Activated CD4-positive, alpha-beta T cell treated with anti-CD3 and anti-CD28 coated beads, Interleukin-2, amount 10 ng/mL, durations not matched to agents 24 days and 14 days (primary cell): Measurements from ENCODE around the gene ATP2B2. TPM values are rescaled to one million over a fixed set of nuclear protein-coding genes. Genes with fewer than 3 reads are reported as not detected.

Experiments
- DNase-seq: peaks from one replicate; pipeline ENCODE4 v3.0.0; 2022
- H3K27ac Mint-ChIP-seq: one replicate; pipeline ENCODE4 v1.8.0; 2022; ENCODE audit warnings: mild to moderate bottlenecking, mixed read lengths
- H3K27me3 Mint-ChIP-seq: one replicate; pipeline ENCODE4 v1.8.0; 2022; ENCODE audit warnings: mixed read lengths
- H3K36me3 Mint-ChIP-seq: one replicate; pipeline ENCODE4 v1.8.0; 2022; ENCODE audit warnings: low read depth, mild to moderate bottlenecking, mixed read lengths
- H3K4me1 Mint-ChIP-seq: one replicate; pipeline ENCODE4 v1.8.0; 2021; ENCODE audit warnings: mixed read lengths
- H3K4me3 Mint-ChIP-seq: one replicate; pipeline ENCODE4 v1.8.0; 2022; ENCODE audit warnings: mild to moderate bottlenecking, moderate library complexity, mixed read lengths
- H3K9me3 Mint-ChIP-seq: one replicate; pipeline ENCODE4 v1.8.0; 2021; ENCODE audit warnings: mixed read lengths
- intact Hi-C: fragments of 100-400 bp; cut with micrococcal nuclease; formaldehyde crosslinking; loops from one replicate; pipeline ENCODE4 v1.15.1; 2023
- total RNA-seq: library from RNA; stranded (reverse); gene quantifications from 2 replicates; pipeline ENCODE4 v1.2.3, GENCODE V29; 2022

Gene ATP2B2
- total RNA-seq, 1 donor from 2014 or later = not detected

DNA sequence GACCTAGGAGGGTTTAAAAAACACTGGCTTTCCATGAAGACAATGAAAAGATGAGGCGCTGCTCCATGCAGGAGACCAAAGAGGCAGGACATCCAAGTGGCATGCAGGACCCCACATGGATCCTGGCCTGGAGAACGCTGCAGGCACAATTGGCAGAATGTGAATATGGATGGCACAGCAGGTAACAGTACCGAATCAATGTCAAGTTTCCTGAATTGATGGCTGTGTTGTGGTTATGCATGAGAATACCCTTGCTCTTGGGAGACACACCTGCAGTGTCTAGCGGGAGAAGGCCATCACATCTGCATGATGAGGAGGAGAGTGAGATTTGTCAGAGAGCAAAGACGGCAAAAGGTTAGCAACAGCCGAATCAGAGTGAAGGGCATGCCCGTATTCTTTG lies 110.2 kb downstream of the ATP2B2 start:
- Mint-ChIP-seq H3K4me3 (no peak overlapping the region), H3K27me3 (peaks cover 7% of the 10 kb centered on the region), H3K36me3 (no peaks in the 10 kb centered on the region), H3K27ac (no peak overlapping the region), H3K4me1 (peaks cover 11% of the 10 kb centered on the region), H3K9me3 (no peaks in the 10 kb centered on the region)
- intact Hi-C loops = no loop called here
- DNase-seq = no peak

DNA sequence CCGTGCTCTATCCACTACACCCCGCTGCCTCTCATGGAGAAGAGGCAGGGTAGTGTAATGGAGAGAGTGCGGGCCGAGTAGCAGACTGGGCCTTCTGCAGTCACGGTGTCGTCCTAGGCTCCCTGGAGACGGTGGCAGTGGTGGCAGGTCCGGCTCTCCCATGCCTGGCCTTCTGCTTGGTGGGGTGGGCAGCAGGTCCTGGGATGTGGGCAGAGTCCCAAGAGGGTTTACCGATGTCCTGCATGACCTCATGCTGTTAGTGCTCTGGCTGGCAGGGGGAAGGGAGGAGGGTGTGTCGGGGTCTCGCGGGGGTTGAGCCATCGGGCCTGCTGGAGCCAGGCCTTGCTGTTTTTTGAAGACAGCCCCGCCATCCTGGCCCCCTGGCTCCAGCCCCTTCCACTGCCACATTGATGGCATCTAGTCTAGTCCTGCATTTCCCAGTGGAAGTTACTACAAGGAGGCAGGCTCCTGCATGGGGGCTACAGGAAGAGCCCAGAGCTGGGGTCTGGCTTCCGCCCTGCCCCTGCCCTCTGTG lies 110.8 kb downstream of the ATP2B2 start:
- H3K9me3 Mint-ChIP-seq = no peaks in the 10 kb centered on the region
- intact Hi-C loops = no loop called here
- H3K4me3 Mint-ChIP-seq = no peak overlapping the region
- H3K36me3 Mint-ChIP-seq = no peaks in the 10 kb centered on the region
- DNase-seq = no peak
- H3K27me3 Mint-ChIP-seq = peaks cover 6% of the 10 kb centered on the region
- peaks cover 11% of the 10 kb centered on the region for H3K4me1 Mint-ChIP-seq
- no peak overlapping the region for H3K27ac Mint-ChIP-seq

DNA sequence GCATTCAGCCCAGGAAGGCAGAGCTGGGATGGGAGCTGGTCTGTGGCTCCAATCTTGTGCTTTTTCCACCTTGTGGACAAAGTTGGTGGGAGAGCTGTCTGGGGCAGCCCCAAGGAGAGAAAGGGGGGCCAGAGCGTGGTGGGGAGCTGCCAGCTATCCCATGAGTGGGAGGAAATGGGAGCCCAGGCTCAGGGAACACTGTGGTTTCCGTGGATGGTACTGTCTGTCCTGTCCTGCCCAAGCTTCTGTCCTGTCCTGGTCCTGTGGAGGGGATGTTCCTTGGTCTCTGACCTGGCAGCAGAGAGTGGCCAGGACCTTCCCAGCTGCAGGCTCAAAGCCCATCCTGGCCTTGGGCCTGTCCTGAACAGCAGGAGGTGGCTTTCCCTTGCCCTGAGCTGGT lies 111.9 kb downstream of the ATP2B2 start:
- intact Hi-C loops = no loop called here
- peaks cover 15% of the 10 kb centered on the region for H3K4me1 Mint-ChIP-seq
- H3K27me3 Mint-ChIP-seq = peaks cover 5% of the 10 kb centered on the region
- H3K36me3 Mint-ChIP-seq = no peaks in the 10 kb centered on the region
- no peak for DNase-seq
- no peak overlapping the region for H3K27ac Mint-ChIP-seq
- no peaks in the 10 kb centered on the region for H3K9me3 Mint-ChIP-seq
- H3K4me3 Mint-ChIP-seq = no peak overlapping the region

DNA sequence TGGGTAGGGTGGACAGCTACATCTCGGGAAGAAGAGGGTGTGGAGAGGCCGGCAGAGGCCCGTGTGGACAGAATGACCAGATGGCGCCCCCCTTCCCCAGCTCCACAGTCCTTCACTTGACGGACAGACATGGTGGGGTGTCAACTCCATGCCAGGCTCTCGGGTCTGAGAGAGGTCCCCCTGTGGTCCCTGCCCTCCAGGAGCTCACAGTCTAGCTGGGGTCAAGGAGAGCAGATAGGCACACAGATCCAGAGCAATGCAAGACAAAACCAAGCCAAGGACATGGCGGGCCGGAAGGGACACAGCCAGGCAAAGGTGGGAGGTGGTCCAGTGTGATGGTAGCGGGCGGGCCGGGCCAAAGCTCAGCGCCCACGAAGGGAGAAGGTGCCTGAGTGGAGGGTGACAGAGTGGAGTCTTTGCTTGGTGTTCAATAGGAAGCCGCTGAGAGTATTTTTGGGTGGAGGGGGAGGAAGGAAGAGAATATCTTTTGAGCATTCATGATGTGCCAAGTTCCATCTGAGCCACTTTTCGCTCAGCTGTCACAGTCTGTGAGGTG lies 112.4 kb downstream of the ATP2B2 start:
- Mint-ChIP-seq H3K27me3 (peaks cover 5% of the 10 kb centered on the region), H3K4me3 (no peak overlapping the region), H3K9me3 (no peaks in the 10 kb centered on the region), H3K27ac (no peak overlapping the region), H3K4me1 (peaks cover 15% of the 10 kb centered on the region), H3K36me3 (no peaks in the 10 kb centered on the region)
- intact Hi-C loops = no loop called here
- DNase-seq = no peak

DNA sequence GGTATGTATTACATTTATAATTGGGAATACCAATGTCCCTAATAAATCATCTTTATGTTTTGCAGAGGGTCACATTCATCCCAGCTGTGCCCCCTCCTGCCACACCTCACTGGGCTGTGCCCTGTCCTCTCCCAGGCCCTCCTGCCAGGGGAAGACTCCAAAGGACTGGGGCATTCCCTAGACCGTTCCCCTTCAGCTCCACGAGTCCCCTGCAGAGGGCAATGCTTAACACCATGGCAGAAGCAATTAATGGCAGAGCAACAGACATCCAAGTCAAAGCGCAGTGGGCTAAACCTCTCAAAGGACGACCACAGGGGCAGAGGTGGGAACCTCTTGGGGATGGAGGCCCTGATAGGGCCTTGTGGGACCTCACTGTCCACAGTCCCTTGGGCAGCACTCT lies 113.1 kb downstream of the ATP2B2 start:
- intact Hi-C loops = no loop called here
- no peak overlapping the region for H3K4me3 Mint-ChIP-seq
- peaks cover 15% of the 10 kb centered on the region for H3K4me1 Mint-ChIP-seq
- no peaks in the 10 kb centered on the region for H3K9me3 Mint-ChIP-seq
- H3K36me3 Mint-ChIP-seq = no peaks in the 10 kb centered on the region
- H3K27ac Mint-ChIP-seq = no peak overlapping the region
- H3K27me3 Mint-ChIP-seq = peaks cover 2% of the 10 kb centered on the region
- no peak for DNase-seq

DNA sequence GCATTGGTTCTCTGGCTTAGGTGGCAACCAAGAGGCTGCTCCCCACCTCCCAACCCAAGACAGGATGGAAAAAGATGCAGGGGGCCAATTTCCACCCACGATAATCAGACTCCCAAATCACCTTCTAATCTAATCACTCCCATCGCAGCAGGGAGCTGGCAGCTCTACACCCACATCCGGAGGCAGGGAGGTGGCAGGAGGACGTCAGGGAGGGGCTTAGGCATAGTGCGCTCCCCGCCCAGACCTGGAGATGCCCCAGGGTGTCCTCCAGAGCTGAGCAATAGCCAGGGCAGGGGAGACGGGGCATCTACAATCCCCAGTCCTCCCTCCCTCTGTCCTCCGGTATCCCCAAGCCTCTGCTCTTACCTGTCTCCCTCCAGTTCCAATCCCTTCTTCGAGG lies 114.0 kb downstream of the ATP2B2 start:
- no peak overlapping the region for H3K27ac Mint-ChIP-seq
- no peak for DNase-seq
- H3K27me3 Mint-ChIP-seq = no peaks in the 10 kb centered on the region
- H3K36me3 Mint-ChIP-seq = no peaks in the 10 kb centered on the region
- intact Hi-C loops = no loop called here
- H3K9me3 Mint-ChIP-seq = no peaks in the 10 kb centered on the region
- H3K4me3 Mint-ChIP-seq = no peak overlapping the region
- H3K4me1 Mint-ChIP-seq = peaks cover 16% of the 10 kb centered on the region

DNA sequence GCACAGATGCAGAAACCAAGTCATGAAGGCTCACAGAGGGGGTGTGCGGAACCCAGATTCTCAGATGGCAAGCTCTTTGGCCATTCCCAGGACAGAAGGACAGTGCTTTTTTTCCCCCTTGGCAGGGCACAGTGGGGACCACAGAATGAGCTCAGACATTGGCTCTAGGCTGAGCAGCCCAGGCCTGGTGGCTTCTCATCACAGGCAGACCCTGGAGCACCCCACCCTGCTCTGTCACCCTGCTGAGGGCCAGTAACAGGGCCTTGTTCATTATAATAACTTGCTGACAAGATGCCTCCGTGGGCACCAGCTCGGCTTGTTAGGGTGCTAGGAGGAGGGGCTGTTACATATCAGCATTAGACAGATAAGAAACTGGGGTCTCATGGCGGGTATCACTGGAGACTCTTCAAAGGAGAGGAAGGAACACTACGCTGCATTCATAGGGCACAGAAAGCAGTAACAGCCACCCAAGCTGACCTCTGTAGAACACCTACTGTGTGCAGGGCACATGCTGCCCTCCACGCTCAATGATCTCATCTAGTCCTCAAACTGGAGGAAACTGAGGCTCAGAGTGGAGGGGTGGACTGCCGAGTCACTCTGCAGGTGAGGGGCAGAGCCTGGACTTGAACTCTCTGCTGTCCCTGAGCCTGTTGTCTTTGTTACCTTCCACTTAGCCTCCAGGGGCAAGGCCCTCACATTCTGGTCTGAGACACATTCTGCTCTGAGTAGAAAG lies 114.6 kb downstream of the ATP2B2 start:
- intact Hi-C loops = no loop called here
- Mint-ChIP-seq H3K27me3 (no peaks in the 10 kb centered on the region), H3K36me3 (no peaks in the 10 kb centered on the region), H3K4me1 (peaks cover 15% of the 10 kb centered on the region), H3K9me3 (no peaks in the 10 kb centered on the region), H3K4me3 (no peak overlapping the region), H3K27ac (no peak overlapping the region)
- no peak for DNase-seq

DNA sequence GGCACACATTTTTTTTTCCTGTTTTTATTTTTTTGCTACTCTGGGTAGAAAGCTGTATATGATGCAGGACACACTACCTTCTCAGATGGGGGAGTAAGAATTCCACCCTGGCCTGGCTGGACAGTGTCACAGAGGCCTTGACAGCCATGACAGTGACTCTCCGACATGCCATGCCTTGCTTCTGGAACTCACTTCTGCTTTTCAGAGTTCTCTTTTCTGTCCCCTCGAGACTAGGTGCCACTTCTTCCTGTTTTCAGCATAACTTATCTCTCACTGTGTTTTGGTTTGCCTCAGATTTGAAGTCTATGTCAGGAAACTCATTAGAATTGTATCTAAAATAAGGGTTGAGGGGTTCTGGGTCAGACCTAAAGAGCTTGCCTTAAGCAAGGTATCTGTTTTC lies 115.4 kb downstream of the ATP2B2 start:
- Mint-ChIP-seq H3K36me3 (no peaks in the 10 kb centered on the region), H3K4me1 (peaks cover 6% of the 10 kb centered on the region), H3K27me3 (no peaks in the 10 kb centered on the region), H3K27ac (no peak overlapping the region), H3K4me3 (no peak overlapping the region), H3K9me3 (no peaks in the 10 kb centered on the region)
- no peak for DNase-seq
- intact Hi-C loops = no loop called here

DNA sequence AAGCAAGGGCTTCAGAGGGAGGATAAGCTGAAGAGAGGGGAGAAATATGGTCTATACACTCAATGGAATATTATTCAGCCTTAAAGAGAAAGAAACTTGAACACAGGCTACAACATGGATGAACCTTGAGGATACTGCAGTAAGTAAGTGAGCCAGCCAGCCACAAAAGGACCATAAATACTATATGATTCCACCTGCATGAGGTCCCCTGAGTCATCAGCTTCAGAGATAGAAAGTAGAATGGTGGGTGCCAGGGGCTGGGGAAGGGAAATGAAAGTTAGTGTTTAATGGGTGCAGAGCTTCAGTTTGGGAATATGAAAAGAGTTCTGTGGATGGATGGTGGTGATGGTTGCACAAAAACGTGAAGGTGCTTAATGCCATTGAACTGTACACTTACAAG lies 116.0 kb downstream of the ATP2B2 start:
- Mint-ChIP-seq H3K9me3 (no peaks in the 10 kb centered on the region), H3K36me3 (no peaks in the 10 kb centered on the region), H3K4me3 (no peak overlapping the region), H3K27me3 (no peaks in the 10 kb centered on the region), H3K4me1 (peaks cover 6% of the 10 kb centered on the region), H3K27ac (peak overlapping the region; percentile 68)
- intact Hi-C loops = no loop called here
- no peak for DNase-seq

DNA sequence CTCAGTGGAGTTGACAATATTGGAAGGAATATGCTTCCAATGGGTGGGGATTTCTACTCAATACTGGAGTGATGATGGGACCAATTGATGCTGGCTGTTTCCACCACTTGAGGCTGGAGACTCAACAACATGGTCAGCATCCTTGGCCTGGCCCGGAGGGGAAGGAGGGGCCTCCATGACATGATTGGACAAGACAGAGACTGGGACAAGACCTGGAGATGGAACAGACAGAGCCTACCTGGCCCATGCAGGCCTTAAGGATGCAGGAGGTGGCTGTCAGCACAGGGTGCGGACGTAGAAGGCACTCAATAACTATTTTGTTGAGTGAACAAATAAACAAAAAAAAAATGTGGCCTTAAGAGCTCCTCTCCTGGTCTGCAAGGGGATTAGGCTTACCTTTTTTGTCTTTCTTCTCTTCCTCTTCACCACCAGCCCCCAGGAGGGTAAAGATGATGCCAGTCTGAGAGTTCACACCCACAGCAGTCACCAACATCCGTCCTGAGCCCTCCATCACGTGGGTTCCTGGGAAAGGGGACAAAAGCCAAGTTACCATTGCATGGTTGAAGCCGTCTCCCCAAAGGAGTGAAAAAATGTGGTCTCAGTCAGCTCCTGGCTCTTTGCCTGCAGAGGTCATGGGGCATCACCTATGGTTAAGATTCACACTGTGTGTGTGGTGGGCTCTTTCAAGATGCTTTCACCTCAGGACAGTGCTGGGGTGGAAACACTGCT lies 117.3 kb downstream of the ATP2B2 start:
- H3K4me1 Mint-ChIP-seq = peaks cover 6% of the 10 kb centered on the region
- H3K4me3 Mint-ChIP-seq = no peak overlapping the region
- no peak overlapping the region for H3K27ac Mint-ChIP-seq
- intact Hi-C loops = no loop called here
- H3K9me3 Mint-ChIP-seq = no peaks in the 10 kb centered on the region
- H3K27me3 Mint-ChIP-seq = no peaks in the 10 kb centered on the region
- H3K36me3 Mint-ChIP-seq = no peaks in the 10 kb centered on the region
- DNase-seq = no peak

DNA sequence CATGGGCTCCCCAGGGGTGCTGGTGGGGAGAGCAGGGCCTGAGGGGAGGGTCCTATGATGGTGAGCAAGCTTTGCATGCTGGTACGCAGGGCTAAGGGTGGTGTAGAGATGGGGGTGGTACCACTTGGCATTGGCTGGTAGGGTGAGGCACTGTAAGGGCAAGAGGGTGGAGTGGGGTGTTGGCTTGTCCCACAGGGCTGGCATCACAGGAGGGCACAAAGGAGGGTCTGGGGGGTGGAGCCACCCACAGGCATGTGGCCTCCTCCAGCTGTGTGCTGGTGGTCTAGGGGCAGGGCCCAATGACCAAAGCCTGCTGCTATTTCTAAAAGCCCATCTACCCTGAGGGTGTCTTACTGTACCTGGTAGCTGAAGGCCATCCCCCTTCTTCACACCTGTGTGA lies 119.3 kb downstream of the ATP2B2 start:
- peaks cover 6% of the 10 kb centered on the region for H3K4me1 Mint-ChIP-seq
- intact Hi-C loops = no loop called here
- H3K27ac Mint-ChIP-seq = no peak overlapping the region
- H3K4me3 Mint-ChIP-seq = no peak overlapping the region
- no peaks in the 10 kb centered on the region for H3K9me3 Mint-ChIP-seq
- H3K36me3 Mint-ChIP-seq = no peaks in the 10 kb centered on the region
- H3K27me3 Mint-ChIP-seq = no peaks in the 10 kb centered on the region
- DNase-seq = no peak

DNA sequence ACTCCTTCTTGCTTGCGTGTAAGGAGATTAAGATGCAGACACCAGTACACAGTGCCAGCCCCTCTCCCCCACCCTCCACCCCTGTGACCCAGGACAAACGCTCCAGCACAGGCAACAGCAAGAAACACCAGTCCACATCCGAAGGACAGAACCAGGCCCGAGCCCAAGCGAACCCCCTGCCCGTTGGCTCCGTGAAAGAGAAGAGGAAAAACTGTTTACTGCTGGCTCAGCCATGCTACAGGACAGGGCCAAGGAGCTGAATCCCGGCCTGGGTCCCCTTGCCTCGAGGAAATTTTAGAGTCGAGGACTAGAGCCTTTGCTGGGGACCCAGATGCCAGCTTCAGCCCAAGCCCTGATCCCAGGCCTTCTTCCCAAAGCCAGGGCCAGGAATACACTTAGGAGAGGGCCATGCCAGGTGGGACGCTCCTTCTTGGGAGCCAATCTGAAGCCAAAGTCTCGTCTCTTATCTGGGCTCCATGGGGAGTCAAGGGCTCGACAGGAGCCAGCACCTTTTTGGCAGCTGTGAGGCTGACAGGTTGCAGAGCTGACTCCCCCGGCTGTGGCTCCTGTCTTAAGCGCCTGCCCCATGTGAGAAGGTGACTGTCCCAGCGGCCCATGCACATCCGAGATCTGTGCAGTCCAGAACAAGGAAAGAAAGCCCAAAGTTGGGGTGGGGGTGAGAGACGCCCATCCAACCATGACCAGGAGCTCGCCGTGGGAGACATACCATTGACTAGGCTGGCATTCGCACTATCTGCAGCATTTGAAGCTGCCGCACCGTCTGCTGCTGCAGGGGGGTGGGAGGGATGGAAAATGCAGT lies 120.6 kb downstream of the ATP2B2 start:
- H3K9me3 Mint-ChIP-seq = no peaks in the 10 kb centered on the region
- DNase-seq = no peak
- no peak overlapping the region for H3K4me3 Mint-ChIP-seq
- no peaks in the 10 kb centered on the region for H3K36me3 Mint-ChIP-seq
- no peak overlapping the region for H3K27ac Mint-ChIP-seq
- peaks cover 6% of the 10 kb centered on the region for H3K4me1 Mint-ChIP-seq
- intact Hi-C loops = no loop called here
- no peaks in the 10 kb centered on the region for H3K27me3 Mint-ChIP-seq

DNA sequence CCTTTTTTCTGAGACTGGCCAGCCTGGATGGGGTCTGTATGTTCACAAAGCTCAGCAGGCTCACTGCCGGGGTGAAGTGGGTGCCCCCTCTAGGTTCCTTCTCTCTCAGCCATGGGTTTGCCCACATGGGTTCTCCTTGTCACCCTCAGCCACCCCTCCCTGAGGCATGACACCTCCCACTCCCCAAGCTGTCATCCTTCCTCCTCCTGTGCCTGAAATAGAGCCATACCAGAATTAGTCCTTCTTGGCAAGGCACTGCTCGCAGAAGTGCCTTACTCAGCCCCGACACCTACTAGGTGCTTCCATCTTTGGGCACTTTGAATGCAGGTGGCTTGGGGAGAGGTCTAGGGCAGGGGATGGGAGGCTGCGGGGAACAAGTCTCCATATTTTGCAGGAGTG lies 121.5 kb downstream of the ATP2B2 start:
- no peak for DNase-seq
- peaks cover 2% of the 10 kb centered on the region for H3K4me1 Mint-ChIP-seq
- H3K9me3 Mint-ChIP-seq = no peaks in the 10 kb centered on the region
- H3K4me3 Mint-ChIP-seq = no peak overlapping the region
- H3K36me3 Mint-ChIP-seq = no peaks in the 10 kb centered on the region
- no peak overlapping the region for H3K27ac Mint-ChIP-seq
- intact Hi-C loops = no loop called here
- H3K27me3 Mint-ChIP-seq = no peaks in the 10 kb centered on the region
